Measurements from ENCODE around the gene SMC5.
"Not testable (repeated sequence)": the region's sequence is repeated elsewhere in the genome, so short reads cannot be mapped to it uniquely, and the experiment has no call there.

SMC5 gene

DNA sequence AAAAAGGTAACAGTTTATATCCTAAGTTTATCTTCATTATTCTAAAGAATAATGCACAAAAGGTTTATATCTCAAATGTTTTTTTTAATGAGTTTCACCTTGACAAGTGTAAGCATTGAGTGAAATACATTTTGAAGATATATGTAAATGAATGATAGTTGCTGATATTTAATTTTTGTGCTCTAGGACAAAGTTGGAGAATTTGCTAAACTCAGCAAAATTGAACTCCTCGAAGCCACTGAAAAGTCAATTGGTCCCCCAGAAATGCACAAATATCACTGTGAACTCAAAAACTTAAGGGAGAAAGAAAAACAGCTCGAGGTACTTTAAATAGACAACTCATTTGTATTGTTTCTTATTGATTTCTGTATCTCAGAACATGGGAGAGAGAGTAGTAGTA is 19.5 kb downstream of the SMC5 start:
- DNase-seq, result no peak

- DNase-seq, result no peak
These were observed 25.1 kb downstream of the SMC5 start for GRCh38 chr9:70283848-70284247.

DNA sequence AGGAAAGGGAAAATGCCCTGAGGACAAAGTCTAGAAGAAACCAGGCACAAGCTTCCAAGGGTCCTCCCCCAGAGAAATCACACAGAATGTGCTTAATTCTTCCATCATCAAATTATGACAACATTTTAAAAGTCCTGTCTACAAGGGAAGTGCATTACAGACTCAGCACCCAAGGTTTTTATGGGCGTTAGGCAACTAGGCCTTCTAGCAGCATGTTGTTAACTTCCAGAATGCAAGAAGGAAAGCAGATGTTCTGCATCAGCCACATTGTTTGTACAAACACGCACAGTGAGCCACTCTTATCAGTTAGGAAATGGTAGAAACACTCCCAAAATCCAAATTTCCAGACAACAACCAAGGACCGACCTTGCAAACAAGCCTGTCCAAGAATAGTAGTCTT is 26.5 kb downstream of the SMC5 start:
- no peak for DNase-seq

GRCh38 chr9:70285981-70286598 is 27.3 kb downstream of the SMC5 start:
- DNase-seq, result no peak

DNA sequence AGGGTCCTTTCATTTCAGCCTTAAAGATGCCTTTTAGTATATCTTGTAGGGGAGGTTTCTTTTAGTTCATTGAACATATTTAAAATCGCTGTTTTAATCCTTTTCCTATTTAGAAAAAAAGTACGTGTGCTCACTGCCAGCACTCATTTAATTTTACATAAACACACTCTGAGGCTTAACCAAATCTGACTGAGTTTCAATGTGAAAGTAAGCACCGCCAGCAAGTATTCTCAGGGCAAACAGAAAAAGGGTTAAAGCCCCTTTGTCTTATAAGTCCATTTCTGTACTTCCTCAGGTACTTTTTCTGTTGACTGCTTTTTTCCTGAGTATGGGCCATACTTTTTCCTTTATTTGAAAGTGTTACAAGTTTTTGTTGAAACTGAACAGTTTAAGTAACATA is 31.8 kb downstream of the SMC5 start:
- no peak for DNase-seq

DNA sequence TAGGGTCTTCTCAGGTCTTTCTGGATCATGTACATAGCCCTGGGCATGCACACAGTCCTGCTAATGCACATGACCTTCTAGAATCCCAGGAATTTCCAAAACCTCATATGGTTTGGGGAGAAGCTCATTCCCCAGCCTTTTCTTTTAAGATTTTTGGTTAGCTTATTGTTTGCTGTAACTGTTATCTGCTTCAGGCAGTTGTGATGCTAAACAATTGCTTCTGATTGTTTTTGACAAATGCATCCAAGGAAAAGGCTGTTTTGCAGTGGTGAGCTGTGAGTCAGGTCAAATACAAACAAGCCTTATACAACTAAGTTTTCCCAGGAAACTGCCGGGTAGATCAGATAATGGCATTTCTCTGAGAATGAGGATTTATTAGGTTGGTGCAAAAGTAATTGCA is 32.7 kb downstream of the SMC5 start:
- DNase-seq, result no peak

- DNase-seq, result no peak
These were observed 33.5 kb downstream of the SMC5 start for GRCh38 chr9:70292253-70292652.

- DNase-seq, result no peak
These were observed 34.4 kb downstream of the SMC5 start for GRCh38 chr9:70293214-70293613.

DNA sequence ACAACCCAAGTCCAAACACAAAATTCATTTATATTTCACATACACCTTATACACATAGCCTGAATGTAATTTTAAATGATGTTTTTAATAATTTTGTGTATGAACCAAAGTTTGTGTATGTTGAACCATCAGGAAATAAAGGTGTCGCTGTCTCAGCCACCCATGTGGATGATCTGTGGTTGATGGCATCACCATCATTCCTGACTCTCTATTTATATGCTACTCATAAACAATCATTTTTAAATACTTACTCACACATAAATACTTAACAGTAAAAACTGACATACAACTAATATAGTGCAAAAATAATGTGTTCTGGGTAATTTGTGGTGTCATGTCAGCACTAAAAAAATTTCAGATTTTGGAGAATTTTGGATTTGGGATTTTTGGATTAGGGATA is 38.4 kb downstream of the SMC5 start:
- DNase-seq, result no peak

- no peak for DNase-seq
These were observed 39.5 kb downstream of the SMC5 start for GRCh38 chr9:70298245-70298771.

- DNase-seq, result no peak
These were observed 44.5 kb downstream of the SMC5 start for GRCh38 chr9:70303268-70303667.

GRCh38 chr9:70304810-70305209 is 46.0 kb downstream of the SMC5 start:
- DNase-seq, result no peak

DNA sequence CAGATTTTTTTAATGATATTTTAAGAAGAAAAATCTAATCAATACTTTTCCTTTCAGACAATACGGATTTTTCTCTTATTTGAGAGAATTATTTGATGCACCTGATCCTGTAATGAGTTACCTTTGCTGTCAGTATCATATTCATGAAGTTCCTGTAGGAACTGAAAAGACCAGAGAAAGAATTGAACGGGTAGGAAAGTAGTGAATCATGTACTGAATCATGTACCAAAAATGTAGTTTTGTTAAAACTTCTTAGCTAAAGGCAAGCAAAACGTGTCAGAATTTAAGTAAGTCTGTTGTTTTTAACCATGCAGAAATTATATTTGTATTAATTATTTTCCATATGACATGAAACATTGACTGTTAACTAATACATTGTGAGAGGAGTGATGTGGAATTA is 56.6 kb downstream of the SMC5 start:
- no peak for DNase-seq

DNA sequence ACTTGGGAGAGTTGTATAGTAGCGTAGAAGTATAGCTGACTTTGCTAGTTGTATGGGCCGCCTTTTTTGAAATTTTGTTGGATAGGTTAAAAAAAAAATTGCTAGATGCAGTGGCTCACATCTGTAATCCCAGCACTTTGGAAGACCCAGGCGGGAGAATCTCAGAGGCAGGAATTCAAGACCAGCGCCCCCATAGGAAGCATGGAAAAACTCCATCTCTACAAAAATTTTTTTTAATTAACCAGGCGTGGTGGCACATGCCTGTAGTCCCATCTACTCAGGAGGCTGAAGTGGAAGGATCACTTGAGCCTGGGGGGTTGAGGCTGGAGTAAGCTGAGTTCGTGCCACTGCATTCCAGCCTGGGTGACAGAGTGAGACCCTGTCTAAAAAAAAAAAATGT is 59.2 kb downstream of the SMC5 start:
- no peak for DNase-seq

DNA sequence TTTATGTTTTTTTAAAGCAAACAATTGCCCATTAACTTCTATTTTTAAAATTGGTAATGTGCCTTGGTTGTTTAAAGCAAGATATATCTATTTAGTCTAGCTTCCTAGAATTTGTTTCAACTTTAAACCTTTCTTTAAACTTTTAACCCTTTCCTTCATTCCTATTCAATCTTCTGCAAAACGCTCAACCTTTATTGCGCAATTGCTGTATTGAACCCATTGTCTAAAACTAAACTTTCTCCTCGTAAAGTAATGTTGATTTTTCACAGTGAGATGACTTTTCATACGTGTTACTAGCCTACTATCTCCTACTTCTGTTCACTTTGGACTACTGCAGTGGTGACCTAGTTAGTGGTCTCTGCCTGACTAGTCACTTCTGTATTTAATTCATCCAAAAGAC is 63.3 kb downstream of the SMC5 start:
- no peak for DNase-seq

- DNase-seq, result no peak
These were observed 66.2 kb downstream of the SMC5 start for GRCh38 chr9:70324963-70325362.

GRCh38 chr9:70328625-70329024 is 69.8 kb downstream of the SMC5 start:
- not testable (repeated sequence) for DNase-seq

DNA sequence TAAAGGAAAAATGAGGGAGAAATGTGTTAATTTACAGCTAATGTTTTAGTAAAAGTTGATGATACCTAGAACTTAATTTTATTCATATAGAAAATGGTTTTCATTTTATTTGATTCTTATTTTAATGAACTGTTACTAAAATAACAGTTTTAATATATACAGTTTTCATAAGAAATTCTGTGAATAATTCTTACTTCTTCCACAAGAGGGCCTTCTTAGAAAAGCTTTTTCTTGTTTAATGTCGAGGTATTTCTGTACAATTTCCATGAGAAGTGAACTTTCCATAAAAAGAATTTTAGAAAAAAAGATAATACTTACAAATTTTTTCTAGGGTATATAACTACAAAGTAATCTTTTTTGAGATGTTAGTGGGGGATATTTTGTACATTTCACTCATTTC is 81.8 kb downstream of the SMC5 start:
- DNase-seq, result no peak

GRCh38 chr9:70347046-70347445 is 88.3 kb downstream of the SMC5 start:
- no peak for DNase-seq

- DNase-seq, result no peak
These were observed 93.6 kb downstream of the SMC5 start for GRCh38 chr9:70352356-70352755.

GRCh38 chr9:70352802-70353201 is 94.0 kb downstream of the SMC5 start:
- DNase-seq, result no peak

DNA sequence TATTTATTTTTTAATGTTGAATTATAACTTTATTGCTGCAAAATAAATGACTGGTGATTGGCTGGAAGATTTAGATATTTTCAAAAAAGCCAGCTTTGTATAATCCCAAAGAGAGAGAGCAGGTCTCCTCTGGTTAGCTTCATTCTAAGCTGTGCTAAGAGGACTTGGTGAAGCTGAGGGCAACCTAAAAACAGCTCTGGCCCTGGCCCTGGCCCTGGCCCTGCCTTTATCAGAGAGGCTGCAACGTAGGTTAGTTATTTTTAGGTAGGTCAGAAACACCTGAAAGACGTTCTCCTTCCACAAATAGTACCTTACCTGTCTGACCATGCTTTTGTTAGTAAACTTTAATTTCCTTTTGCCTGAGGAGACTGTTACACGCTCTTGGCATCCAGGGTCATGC is 97.0 kb downstream of the SMC5 start:
- DNase-seq, result no peak

DNA sequence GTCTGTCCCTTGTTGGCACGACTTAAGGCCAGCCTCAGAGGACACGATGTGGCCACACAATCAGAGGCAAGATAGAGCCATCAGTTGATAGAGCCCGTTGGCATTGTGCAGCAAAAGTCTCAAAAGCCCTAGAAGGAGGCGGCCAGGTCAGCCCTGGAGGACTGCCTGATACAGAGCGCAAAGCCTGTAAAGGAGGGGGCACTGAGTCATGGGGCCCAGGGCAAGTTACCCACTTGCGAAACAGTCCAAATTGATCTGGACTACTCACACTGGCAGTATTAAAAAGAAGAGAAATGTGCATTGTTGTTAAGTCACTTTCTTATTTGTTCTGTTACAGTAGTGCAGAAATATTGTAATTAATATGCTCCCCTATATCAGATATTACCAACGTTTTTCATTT is 104.2 kb downstream of the SMC5 start:
- DNase-seq, result no peak

DNA sequence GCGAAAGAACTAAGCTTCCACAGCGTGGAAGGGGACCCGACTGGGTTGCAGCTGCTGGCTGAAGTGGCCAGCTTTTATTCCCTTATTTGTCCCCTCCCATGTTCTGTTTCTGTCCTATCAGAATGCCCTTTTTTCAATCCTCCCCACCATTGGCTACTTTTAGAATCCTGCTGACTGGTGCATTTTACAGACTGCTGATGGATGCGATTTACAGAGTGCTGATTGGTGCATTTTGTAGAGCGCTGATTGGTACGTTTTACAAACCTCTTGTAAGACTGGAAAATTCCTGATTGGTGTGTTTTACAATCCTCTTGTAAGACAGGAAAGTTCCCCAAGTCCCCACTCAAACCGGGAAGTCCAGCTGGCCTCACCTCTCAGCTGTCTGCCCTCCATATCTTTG is 105.0 kb downstream of the SMC5 start:
- DNase-seq, result no peak

DNA sequence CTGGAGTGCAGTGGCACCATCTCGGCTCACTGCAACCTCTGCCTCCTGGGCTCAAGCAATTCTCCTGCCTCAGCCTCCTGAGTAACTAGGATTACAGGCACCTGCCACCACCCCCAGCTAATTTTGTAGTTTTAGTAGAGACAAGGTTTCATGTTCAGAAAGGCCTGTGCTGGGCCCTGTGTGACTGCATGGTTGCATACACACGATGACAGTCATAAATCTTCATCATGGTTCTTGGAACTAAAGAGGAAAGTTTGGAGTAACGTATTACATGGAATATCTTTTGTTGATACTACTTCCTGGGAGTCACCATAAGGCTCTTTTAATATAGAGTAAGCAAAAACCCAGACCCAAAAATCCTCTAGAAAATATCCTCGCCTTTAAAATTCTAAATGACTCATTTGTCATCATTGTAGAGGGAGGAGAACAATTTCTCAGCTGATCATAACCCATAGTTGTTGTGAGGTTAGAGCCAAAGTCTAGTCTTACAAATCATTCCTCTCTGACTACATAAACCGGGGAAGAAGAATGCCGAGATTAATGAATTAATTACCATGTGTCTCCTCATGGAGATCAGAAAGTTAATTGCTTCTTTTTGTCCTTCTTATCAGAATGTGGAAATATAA is 108.6 kb downstream of the SMC5 start:
- no peak for DNase-seq

All from effector CD8-positive, alpha-beta T cell (primary cell).